Smooth muscle cell (in vitro differentiated cells): ENCODE results near the gene PTPRA. TPM values are rescaled to one million over a fixed set of nuclear protein-coding genes. Genes with fewer than 3 reads are reported as not detected.

Experiments used
- DNase-seq: peaks from one replicate; lab custom pipeline; 2025; ENCODE audit not compliant: unreplicated experiment; lab: John Stamatoyannopoulos, UW
- H2AFZ ChIP-seq: fragments of 200-600 bp; sonication (generic); 2 replicates; pipeline ENCODE4 v1.6.0; 2016; ENCODE audit warnings: antibody characterized with exemption, low read depth, mild to moderate bottlenecking
- H3F3A ChIP-seq: fragments of 200-600 bp; sonication (generic); 2 replicates; pipeline ENCODE4 v1.6.0; 2017; ENCODE audit warnings: antibody characterized with exemption, low read depth
- H3K27ac ChIP-seq: fragments of 200-600 bp; sonication (generic); 2 replicates; pipeline ENCODE4 v1.5.1; 2016; ENCODE audit warnings: low read depth, mild to moderate bottlenecking
- H3K27me3 ChIP-seq: fragments of 200-600 bp; sonication (generic); 2 replicates; pipeline ENCODE4 v1.6.1; 2016; ENCODE audit warnings: low read depth, mild to moderate bottlenecking
- H3K36me3 ChIP-seq: fragments of 200-600 bp; sonication (generic); 2 replicates; pipeline ENCODE4 v1.5.1; 2016; ENCODE audit warnings: low read depth
- H3K4me1 ChIP-seq: fragments of 200-600 bp; sonication (generic); 2 replicates; pipeline ENCODE4 v1.5.1; 2016; ENCODE audit warnings: low read depth
- H3K4me2 ChIP-seq: fragments of 200-600 bp; sonication (generic); 2 replicates; pipeline ENCODE4 v1.6.0; 2016; ENCODE audit warnings: mild to moderate bottlenecking
- H3K4me3 ChIP-seq: fragments of 200-600 bp; sonication (generic); 2 replicates; pipeline ENCODE4 v1.5.1; 2016; ENCODE audit warnings: mild to moderate bottlenecking
- H3K79me2 ChIP-seq: fragments of 200-600 bp; sonication (generic); 2 replicates; pipeline ENCODE4 v1.6.0; 2016; ENCODE audit warnings: low read depth, mild to moderate bottlenecking
- H3K9ac ChIP-seq: fragments of 200-600 bp; sonication (generic); 2 replicates; pipeline ENCODE4 v1.6.0; 2016; ENCODE audit warnings: low read depth
- H3K9me3 ChIP-seq: fragments of 200-600 bp; sonication (generic); replicated peaks from 2 replicates; pipeline ENCODE4 v1.5.1; 2016; ENCODE audit warnings: low read depth
- H4K20me1 ChIP-seq: fragments of 200-600 bp; sonication (generic); 2 replicates; pipeline ENCODE4 v1.6.0; 2016; ENCODE audit warnings: low read depth
- CTCF ChIP-seq: fragments of 200-600 bp; sonication (generic); IDR thresholded peaks from 2 replicates; pipeline ENCODE4 v1.5.1; 2017; ENCODE audit warnings: borderline replicate concordance, mild to moderate bottlenecking, antibody characterized with exemption; ENCODE audit not compliant: insufficient read depth, poor library complexity, severe bottlenecking
- WGBS: methylation state at CpG from one replicate; pipeline ENCODE4 v1.1.7; 2016; ENCODE audit warnings: low lambda C conversion rate; 5-methylcytosine and 5-hydroxymethylcytosine counted together
- polyA plus RNA-seq: library from polyadenylated mRNA; unstranded; fragments of >200 nt; fragmentation: Nextera tagmentation; extraction: Ambion mirVana; gene quantifications from 2 replicates; pipeline ENCODE4 v1.2.1, GENCODE V29; 2016
- total RNA-seq: library from RNA; depleted of rRNA; stranded (reverse); fragments of >200 nt; gene quantifications from 2 replicates; pipeline ENCODE4 v1.2.3, GENCODE V29; 2014

The PTPRA gene
- total and polyA plus RNA-seq, 2 experiments from 2014 or later: 38.4 to 48.9 TPM

- H3K27ac ChIP-seq: no peak overlapping the region
- no peak overlapping the region for H2AFZ ChIP-seq
- no peaks in the 10 kb centered on the region for H3K27me3 ChIP-seq
- peaks cover 3% of the 10 kb centered on the region for H3F3A ChIP-seq
- WGBS: 94% methylated on average over 2 of the region's 2 CpGs
- H4K20me1 ChIP-seq: no peaks in the 10 kb centered on the region
- no peaks in the 10 kb centered on the region for H3K9me3 ChIP-seq
- no peaks in the 10 kb centered on the region for H3K36me3 ChIP-seq
- no peak for TF ChIP-seq CTCF
- H3K4me1 ChIP-seq: peaks cover 4% of the 10 kb centered on the region
- DNase-seq: no peak
- H3K4me3 ChIP-seq: no peak overlapping the region
- H3K9ac ChIP-seq: no peak overlapping the region
- no peak overlapping the region for H3K4me2 ChIP-seq
- H3K79me2 ChIP-seq: peaks cover 15% of the 10 kb centered on the region
These were observed 27.7 kb upstream of the PTPRA start for GRCh38 chr20:2845607-2846006.

GRCh38 chr20:2846698-2847097 is 26.6 kb upstream of the PTPRA start:
- no peaks in the 10 kb centered on the region for H3K36me3 ChIP-seq
- no peaks in the 10 kb centered on the region for H3K27me3 ChIP-seq
- H3K4me3 ChIP-seq: no peak overlapping the region
- H3K9me3 ChIP-seq: no peaks in the 10 kb centered on the region
- no peak for DNase-seq
- no peak overlapping the region for H3K27ac ChIP-seq
- peaks cover 11% of the 10 kb centered on the region for H3K79me2 ChIP-seq
- no peak overlapping the region for H3K4me2 ChIP-seq
- no peak overlapping the region for H2AFZ ChIP-seq
- H4K20me1 ChIP-seq: no peaks in the 10 kb centered on the region
- H3K9ac ChIP-seq: no peak overlapping the region
- no peaks in the 10 kb centered on the region for H3F3A ChIP-seq
- 96% methylated on average over 5 of the region's 5 CpGs for WGBS
- no peaks in the 10 kb centered on the region for H3K4me1 ChIP-seq
- TF ChIP-seq CTCF: no peak

- Histone ChIP-seq H3K4me2 (no peak overlapping the region), H3K9me3 (no peaks in the 10 kb centered on the region), H3K36me3 (no peaks in the 10 kb centered on the region), H3K4me3 (no peak overlapping the region), H2AFZ (no peak overlapping the region), H4K20me1 (peaks cover 6% of the 10 kb centered on the region), H3K79me2 (peaks cover 5% of the 10 kb centered on the region), H3K4me1 (no peaks in the 10 kb centered on the region), H3K27me3 (no peaks in the 10 kb centered on the region), H3K27ac (no peak overlapping the region), H3F3A (no peaks in the 10 kb centered on the region), H3K9ac (no peak overlapping the region)
- WGBS: 89% methylated on average over 4 of the region's 4 CpGs
- no peak for TF ChIP-seq CTCF
- DNase-seq: no peak
These were observed 25.5 kb upstream of the PTPRA start for GRCh38 chr20:2847802-2848201.

- peaks cover 15% of the 10 kb centered on the region for H4K20me1 ChIP-seq
- no peaks in the 10 kb centered on the region for H3F3A ChIP-seq
- no peaks in the 10 kb centered on the region for H3K27me3 ChIP-seq
- TF ChIP-seq CTCF: no peak
- H3K9me3 ChIP-seq: no peaks in the 10 kb centered on the region
- peaks cover under 1% of the 10 kb centered on the region for H3K79me2 ChIP-seq
- DNase-seq: no peak
- H3K4me3 ChIP-seq: no peak overlapping the region
- no peaks in the 10 kb centered on the region for H3K4me1 ChIP-seq
- no peak overlapping the region for H3K9ac ChIP-seq
- no peak overlapping the region for H2AFZ ChIP-seq
- WGBS: 93% methylated on average over 4 of the region's 4 CpGs
- no peak overlapping the region for H3K4me2 ChIP-seq
- H3K27ac ChIP-seq: no peak overlapping the region
- H3K36me3 ChIP-seq: no peaks in the 10 kb centered on the region
These were observed 23.8 kb upstream of the PTPRA start for GRCh38 chr20:2849529-2849928.
